Esophagus (tissue), 2 donors: ENCODE data around the gene PLCB1. TPM values are rescaled to one million over a fixed set of nuclear protein-coding genes. Genes with fewer than 3 reads are reported as not detected.

Source experiments
- H3K27ac ChIP-seq, 2 donors: one replicate each; pipeline ENCODE4 v1.5.1; 2013; ENCODE audit warnings: low read depth in 2 of 2, mild to moderate bottlenecking in 2 of 2, inconsistent platforms in 1 of 2, low read length in 1 of 2, moderate library complexity in 1 of 2
- H3K27me3 ChIP-seq, 2 donors: one replicate each; pipeline ENCODE4 v1.6.1; 2013; ENCODE audit warnings: low read length in 2 of 2, control low read depth in 1 of 2, mild to moderate bottlenecking in 1 of 2; ENCODE audit not compliant: insufficient read depth in 2 of 2, control insufficient read depth in 1 of 2
- H3K36me3 ChIP-seq, 2 donors: one replicate each; pipeline ENCODE4 v1.6.1; 2013; ENCODE audit warnings: low read length in 1 of 2; ENCODE audit not compliant: control insufficient read depth in 2 of 2, insufficient read depth in 2 of 2
- H3K4me1 ChIP-seq, 2 donors: one replicate each; pipeline ENCODE4 v1.6.1; 2013; ENCODE audit warnings: low read length in 1 of 2; ENCODE audit not compliant: control insufficient read depth in 2 of 2, insufficient read depth in 2 of 2
- H3K4me3 ChIP-seq, 2 donors: one replicate each; pipeline ENCODE4 v1.5.1; 2013; ENCODE audit warnings: low read length in 2 of 2, mild to moderate bottlenecking in 2 of 2, low read depth in 1 of 2, moderate library complexity in 1 of 2
- H3K9me3 ChIP-seq, 2 donors: one replicate each; pipeline ENCODE4 v1.6.1; 2013; ENCODE audit warnings: mild to moderate bottlenecking in 2 of 2, low read depth in 1 of 2, low read length in 1 of 2, moderate library complexity in 1 of 2; ENCODE audit not compliant: control insufficient read depth in 2 of 2, insufficient read depth in 1 of 2
- WGBS, 2 donors: extraction: QIAGEN DNeasy Blood & Tissue Kit; methylation state at CpG; one replicate each; pipeline ENCODE4 v1.1.7; 2013; 5-methylcytosine and 5-hydroxymethylcytosine counted together
- polyA plus RNA-seq, 2 donors: library from polyadenylated mRNA; stranded (reverse); fragments of 200-250 nt; gene quantifications; one replicate each; pipeline ENCODE4 v1.2.3, GENCODE V29; 2013
- donor health status: healthy with polysubstance abuse.
- donor health status: Bipolar disorder and iron deficiency.

Gene PLCB1
- polyA plus RNA-seq, 2 donors: 1.7 to 3.0 TPM

DNA sequence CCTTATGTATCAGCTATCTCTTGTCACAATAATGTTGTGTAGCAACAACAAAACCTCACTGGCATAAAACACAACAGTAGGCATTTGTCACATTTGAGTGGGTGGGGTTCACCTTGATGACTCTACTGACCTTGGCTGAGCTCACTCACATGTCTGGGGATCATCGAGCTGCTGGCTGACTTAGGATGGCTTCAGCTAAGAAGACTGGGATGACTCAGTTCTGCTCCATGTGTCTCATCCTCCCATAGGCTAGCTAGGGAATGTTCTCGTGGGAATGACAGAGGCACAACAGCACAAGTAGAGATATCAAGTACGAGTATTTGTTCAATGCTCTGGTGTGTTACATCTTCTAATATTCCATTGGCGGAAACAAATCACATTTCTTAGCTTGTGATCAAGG, 167.9 kb downstream of the PLCB1 start:
- 92 to 93% methylated on average over 4 of the region's 4 CpGs for WGBS, 2 donors
- Histone ChIP-seq H3K36me3 (no peaks in the 10 kb centered on the region), H3K9me3 (no peaks in the 10 kb centered on the region), H3K4me1 (no peaks in the 10 kb centered on the region), H3K27ac (no peak overlapping the region), H3K27me3 (no peaks in the 10 kb centered on the region), H3K4me3 (no peak overlapping the region)

DNA sequence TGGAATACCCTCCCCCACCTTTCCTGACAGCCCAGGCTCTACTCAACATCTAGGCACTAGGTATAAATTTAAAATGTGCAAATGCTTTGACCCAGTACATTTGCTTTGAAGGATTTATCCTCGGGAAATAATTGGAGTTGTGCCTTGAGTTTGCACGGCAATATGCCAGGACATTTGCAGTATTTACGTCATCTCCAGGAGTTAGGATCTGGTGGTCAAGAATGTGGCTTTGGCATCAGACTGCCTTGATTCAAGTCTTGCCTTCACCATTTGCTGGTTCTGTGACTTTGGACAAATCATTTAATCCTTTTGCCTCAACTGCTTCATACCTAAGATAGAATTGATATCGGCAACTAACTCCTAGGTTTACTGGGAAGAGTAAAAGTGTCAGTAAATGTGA, 169.6 kb downstream of the PLCB1 start:
- Histone ChIP-seq H3K4me3 (no peak overlapping the region), H3K9me3 (no peaks in the 10 kb centered on the region), H3K36me3 (no peaks in the 10 kb centered on the region), H3K27ac (no peak overlapping the region), H3K27me3 (no peaks in the 10 kb centered on the region), H3K4me1 (no peaks in the 10 kb centered on the region)
- WGBS, 2 donors: 70 to 84% methylated on average over 4 of the region's 4 CpGs

- Histone ChIP-seq H3K9me3 (no peaks in the 10 kb centered on the region), H3K4me1 (no peaks in the 10 kb centered on the region), H3K27ac (no peak overlapping the region), H3K4me3 (no peak overlapping the region), H3K36me3 (no peaks in the 10 kb centered on the region), H3K27me3 (no peaks in the 10 kb centered on the region)
- WGBS, 2 donors: 59 to 65% methylated on average over 3 of the region's 3 CpGs
Measured at GRCh38 chr20:8303651-8304050, 171.6 kb downstream of the PLCB1 start.

- Histone ChIP-seq H3K4me3 (no peak overlapping the region), H3K36me3 (no peaks in the 10 kb centered on the region), H3K4me1 (no peaks in the 10 kb centered on the region), H3K27ac (no peak overlapping the region), H3K9me3 (no peaks in the 10 kb centered on the region), H3K27me3 (no peaks in the 10 kb centered on the region)
- 16 to 35% methylated on average over 1 of the region's 1 CpG for WGBS, 2 donors
Measured at GRCh38 chr20:8304124-8304816, 172.2 kb downstream of the PLCB1 start.

DNA sequence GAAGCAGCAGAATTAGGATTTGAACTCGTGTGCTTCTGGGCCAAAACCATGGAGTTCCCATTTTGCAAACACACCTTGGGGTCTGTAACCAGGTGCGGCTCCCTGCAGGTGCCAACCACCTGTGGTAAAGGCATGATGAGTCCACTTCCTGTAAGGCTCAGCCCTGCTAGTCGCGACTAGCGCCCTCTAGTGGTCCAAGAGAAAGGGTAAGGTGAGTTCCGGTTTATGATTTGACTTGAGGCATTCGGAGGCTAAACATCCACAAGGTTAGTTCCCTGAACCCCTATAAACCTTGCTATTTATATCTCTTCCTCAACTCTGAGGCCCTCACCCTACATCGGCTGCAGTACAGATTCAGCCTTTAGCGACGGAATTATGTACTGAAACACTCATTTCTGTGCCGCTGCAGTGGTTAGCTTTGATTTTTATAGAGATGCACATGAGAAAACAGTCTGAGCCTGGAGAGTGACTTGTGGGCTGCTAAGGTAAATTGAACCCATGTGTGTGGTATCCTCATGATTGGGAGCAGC, 173.4 kb downstream of the PLCB1 start:
- WGBS, 2 donors: 61 to 67% methylated on average over 11 of the region's 11 CpGs

DNA sequence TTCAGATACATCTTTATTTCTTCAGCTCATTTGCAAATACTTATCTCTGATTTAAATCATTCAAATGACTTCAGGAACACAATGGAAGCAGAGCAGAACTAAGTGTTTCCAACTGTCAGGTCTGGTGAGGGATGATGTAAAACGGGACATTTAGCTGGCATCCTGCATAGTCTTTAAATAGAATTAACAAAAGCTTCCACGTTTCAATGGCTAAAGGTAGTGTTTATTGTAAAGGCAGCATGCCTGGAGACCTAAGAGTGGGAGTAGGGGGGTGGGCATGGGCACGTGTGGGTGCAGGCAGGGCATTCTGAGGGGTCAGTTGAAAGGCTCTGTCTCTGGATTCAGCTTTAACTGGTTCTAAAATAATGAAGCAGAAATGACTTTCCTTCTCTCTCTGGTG, 174.9 kb downstream of the PLCB1 start:
- Histone ChIP-seq H3K27me3 (no peaks in the 10 kb centered on the region), H3K9me3 (no peaks in the 10 kb centered on the region), H3K4me1 (no peaks in the 10 kb centered on the region), H3K4me3 (no peak overlapping the region), H3K36me3 (peaks cover 0 to 2% of the 10 kb centered on the region in 2 donors), H3K27ac (no peak overlapping the region)
- WGBS, 2 donors: 25 to 34% methylated on average over 3 of the region's 3 CpGs

More for the DNA sequence above, 173.4 kb downstream of the PLCB1 start:
- Histone ChIP-seq H3K9me3 (no peaks in the 10 kb centered on the region), H3K4me1 (no peaks in the 10 kb centered on the region), H3K27me3 (no peaks in the 10 kb centered on the region), H3K36me3 (no peaks in the 10 kb centered on the region), H3K27ac (peak overlapping the region in 1 of 2 donors; percentile 19), H3K4me3 (no peak overlapping the region)

DNA sequence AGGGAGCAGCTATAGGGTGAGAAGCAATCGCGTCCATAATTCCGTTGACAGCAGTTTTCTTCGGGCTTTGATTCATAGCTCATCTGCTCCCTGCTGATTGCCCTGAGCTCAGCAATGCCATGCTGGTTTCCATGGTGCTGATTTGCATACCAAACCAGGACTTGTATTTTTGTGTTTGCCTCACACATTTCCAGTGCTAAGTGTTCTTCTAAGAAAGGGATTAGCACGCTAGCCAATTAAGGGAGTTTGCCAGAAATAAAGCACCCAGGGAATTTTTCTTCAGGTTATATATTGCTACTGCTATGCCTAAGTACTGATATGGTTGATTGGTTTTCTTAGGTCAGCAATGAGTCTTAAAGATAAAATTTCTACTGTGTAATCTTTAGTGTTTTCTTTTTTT, 177.6 kb downstream of the PLCB1 start:
- H3K36me3 ChIP-seq: peaks cover 0 to 2% of the 10 kb centered on the region in 2 donors
- H3K4me3 ChIP-seq: no peak overlapping the region
- no peaks in the 10 kb centered on the region for H3K27me3 ChIP-seq
- no peaks in the 10 kb centered on the region for H3K4me1 ChIP-seq
- H3K27ac ChIP-seq: no peak overlapping the region
- WGBS, 2 donors: 33 to 48% methylated on average over 5 of the region's 5 CpGs
- H3K9me3 ChIP-seq: peaks cover 0 to 2% of the 10 kb centered on the region in 2 donors

DNA sequence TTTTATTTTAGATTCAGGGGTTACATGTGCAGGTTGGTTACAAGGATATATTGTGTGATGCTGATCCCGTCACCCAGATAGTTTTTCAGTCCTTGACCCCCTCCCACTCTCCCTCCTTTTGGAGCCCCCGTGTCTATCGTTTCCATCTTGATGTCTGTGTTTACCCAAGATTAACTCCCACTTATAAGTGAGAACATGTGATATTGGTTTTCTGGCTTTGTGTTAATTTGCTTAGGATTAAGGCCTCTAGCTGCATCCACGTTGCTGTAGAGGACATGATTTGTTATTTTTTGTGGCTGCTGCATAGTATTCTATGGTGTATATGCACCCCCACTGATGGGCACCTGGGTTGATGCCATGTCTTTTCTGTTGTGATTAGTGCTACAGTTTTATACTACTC, 178.6 kb downstream of the PLCB1 start:
- no peaks in the 10 kb centered on the region for H3K27me3 ChIP-seq
- H3K4me3 ChIP-seq: no peak overlapping the region
- no peak overlapping the region for H3K27ac ChIP-seq
- no peaks in the 10 kb centered on the region for H3K4me1 ChIP-seq
- WGBS, 2 donors: 49 to 59% methylated on average over 4 of the region's 4 CpGs
- peaks cover 0 to 2% of the 10 kb centered on the region in 2 donors for H3K36me3 ChIP-seq
- H3K9me3 ChIP-seq: peaks cover 0 to 2% of the 10 kb centered on the region in 2 donors

- 94 to 95% methylated on average over 1 of the region's 1 CpG for WGBS, 2 donors
Measured at GRCh38 chr20:8313073-8313472, 181.0 kb downstream of the PLCB1 start.

More at GRCh38 chr20:8313073-8313472, 181.0 kb downstream of the PLCB1 start:
- H3K27ac ChIP-seq: no peak overlapping the region
- H3K36me3 ChIP-seq: peaks cover 0 to 2% of the 10 kb centered on the region in 2 donors
- H3K4me1 ChIP-seq: no peaks in the 10 kb centered on the region
- H3K9me3 ChIP-seq: peaks cover 0 to 2% of the 10 kb centered on the region in 2 donors
- H3K4me3 ChIP-seq: no peak overlapping the region
- H3K27me3 ChIP-seq: no peaks in the 10 kb centered on the region
